Measurements from ENCODE around the gene C6orf89.
"Not testable (repeated sequence)": the region's sequence is repeated elsewhere in the genome, so short reads cannot be mapped to it uniquely, and the experiment has no call there.

C6orf89 gene

GRCh38 chr6:36875250-36875633 is 10.5 kb upstream of the C6orf89 start:
- no peak for DNase-seq (ENCODE audit: low read depth)
- peak overlapping the region; percentile 89 for H3K4me3 ChIP-seq (ENCODE audit: low read depth, low read length)

GRCh38 chr6:36884610-36885009 is 1.1 kb upstream of the C6orf89 start:
- no peak overlapping the region for H3K4me3 ChIP-seq (ENCODE audit: low read depth, low read length)
- no peak for DNase-seq (ENCODE audit: low read depth)

GRCh38 chr6:36886950-36887618 is 1.3 kb downstream of the C6orf89 start:
- peak overlapping the region; percentile 76 for H3K4me3 ChIP-seq (ENCODE audit: low read depth, low read length)
- DNase-seq (ENCODE audit: low read depth), result no peak

- H3K4me3 ChIP-seq (ENCODE audit: low read depth, low read length), result no peak overlapping the region
- DNase-seq (ENCODE audit: low read depth), result no peak
Observed at GRCh38 chr6:36888115-36888643, 2.4 kb downstream of the C6orf89 start.

- no peak for DNase-seq (ENCODE audit: low read depth)
- no peak overlapping the region for H3K4me3 ChIP-seq (ENCODE audit: low read depth, low read length)
Observed at GRCh38 chr6:36888654-36889481, 3.1 kb downstream of the C6orf89 start.

- H3K4me3 ChIP-seq (ENCODE audit: low read depth, low read length), result no peak overlapping the region
- no peak for DNase-seq (ENCODE audit: low read depth)
Observed at GRCh38 chr6:36890112-36890663, 4.4 kb downstream of the C6orf89 start.

- not testable (repeated sequence) for DNase-seq (ENCODE audit: low read depth); H3K4me3 ChIP-seq (ENCODE audit: low read depth, low read length)
Observed at GRCh38 chr6:36891153-36891552, 5.4 kb downstream of the C6orf89 start.

GRCh38 chr6:36893976-36894932 is 8.5 kb downstream of the C6orf89 start:
- no peak overlapping the region for H3K4me3 ChIP-seq (ENCODE audit: low read depth, low read length)

GRCh38 chr6:36897609-36898008 is 11.9 kb downstream of the C6orf89 start:
- DNase-seq (ENCODE audit: low read depth), result no peak
- no peak overlapping the region for H3K4me3 ChIP-seq (ENCODE audit: low read depth, low read length)

More at GRCh38 chr6:36893976-36894932, 8.5 kb downstream of the C6orf89 start:
- no peak for DNase-seq (ENCODE audit: low read depth)

- DNase-seq (ENCODE audit: low read depth), result no peak
Observed at GRCh38 chr6:36904114-36904513, 18.4 kb downstream of the C6orf89 start.

GRCh38 chr6:36904851-36905393 is 19.2 kb downstream of the C6orf89 start:
- DNase-seq (ENCODE audit: low read depth), result no peak
- no peak overlapping the region for H3K4me3 ChIP-seq (ENCODE audit: low read depth, low read length)

More at GRCh38 chr6:36904114-36904513, 18.4 kb downstream of the C6orf89 start:
- H3K4me3 ChIP-seq (ENCODE audit: low read depth, low read length), result no peak overlapping the region

GRCh38 chr6:36906539-36907325 is 21.0 kb downstream of the C6orf89 start:
- DNase-seq (ENCODE audit: low read depth), result no peak
- H3K4me3 ChIP-seq (ENCODE audit: low read depth, low read length), result no peak overlapping the region

GRCh38 chr6:36907781-36908180 is 22.0 kb downstream of the C6orf89 start:
- DNase-seq (ENCODE audit: low read depth), result no peak
- H3K4me3 ChIP-seq (ENCODE audit: low read depth, low read length), result no peak overlapping the region

- no peak for DNase-seq (ENCODE audit: low read depth)
- H3K4me3 ChIP-seq (ENCODE audit: low read depth, low read length), result no peak overlapping the region
Observed at GRCh38 chr6:36908747-36909146, 23.0 kb downstream of the C6orf89 start.

GRCh38 chr6:36912030-36912454 is 26.3 kb downstream of the C6orf89 start:
- DNase-seq (ENCODE audit: low read depth), result no peak
- no peak overlapping the region for H3K4me3 ChIP-seq (ENCODE audit: low read depth, low read length)

GRCh38 chr6:36912586-36912985 is 26.8 kb downstream of the C6orf89 start:
- H3K4me3 ChIP-seq (ENCODE audit: low read depth, low read length), result no peak overlapping the region
- peak; percentile 59 for DNase-seq (ENCODE audit: low read depth)

GRCh38 chr6:36913082-36913481 is 27.3 kb downstream of the C6orf89 start:
- H3K4me3 ChIP-seq (ENCODE audit: low read depth, low read length), result no peak overlapping the region
- no peak for DNase-seq (ENCODE audit: low read depth)

GRCh38 chr6:36914227-36914794 is 28.6 kb downstream of the C6orf89 start:
- no peak for DNase-seq (ENCODE audit: low read depth)

More at GRCh38 chr6:36914227-36914794, 28.6 kb downstream of the C6orf89 start:
- no peak overlapping the region for H3K4me3 ChIP-seq (ENCODE audit: low read depth, low read length)

Data from skeletal muscle cell (primary cell).